SK-N-SH treated with all-trans-retinoic acid at 6 μM for 48 hours (cell line): Measurements from ENCODE around the gene HEATR1.

ENCODE experiments used
- ATAC-seq: fragments of 200-7000 bp; cut with Tn5 transposase; 3 replicates; pipeline ENCODE4 v1.9.1; 2020; ENCODE audit warnings: mild to moderate bottlenecking, moderate library complexity
- ARNTL ChIP-seq: fragments of 450-650 bp; formaldehyde crosslinking; IDR thresholded peaks from 2 replicates; pipeline ENCODE4 v1.5.0; 2020; ENCODE audit warnings: low read depth, mild to moderate bottlenecking, moderate library complexity, borderline replicate concordance
- BACH2 ChIP-seq: fragments of 250-450 bp; sonication (Bioruptor Pico); IDR thresholded peaks from 2 replicates; pipeline ENCODE4 v1.9.0; 2021; ENCODE audit warnings: mild to moderate bottlenecking, borderline replicate concordance
- CREB5 ChIP-seq: fragments of 250-450 bp; sonication (Bioruptor Pico); IDR thresholded peaks from 2 replicates; pipeline ENCODE4 v1.5.1; 2020; ENCODE audit warnings: low read depth, mild to moderate bottlenecking, moderate library complexity
- CSDC2 ChIP-seq: fragments of 250-450 bp; sonication (Bioruptor Pico); IDR thresholded peaks from 2 replicates; pipeline ENCODE4 v1.5.0; 2020; ENCODE audit warnings: mild to moderate bottlenecking, moderate library complexity
- ESRRG ChIP-seq: fragments of 250-450 bp; sonication (Bioruptor Pico); IDR thresholded peaks from 2 replicates; pipeline ENCODE4 v1.6.1; 2021; ENCODE audit warnings: mild to moderate bottlenecking
- GLIS3 ChIP-seq: fragments of 250-450 bp; sonication (Bioruptor Pico); IDR thresholded peaks from 2 replicates; pipeline ENCODE4 v1.5.0; 2020; ENCODE audit warnings: mild to moderate bottlenecking, moderate library complexity
- OSR1 ChIP-seq: fragments of 250-450 bp; sonication (Bioruptor Pico); IDR thresholded peaks from 2 replicates; pipeline ENCODE4 v1.8.0; 2022; ENCODE audit warnings: moderate library complexity, mild to moderate bottlenecking, inconsistent platforms
- RARB ChIP-seq: fragments of 250-450 bp; sonication (Bioruptor Pico); IDR thresholded peaks from 2 replicates; pipeline ENCODE4 v1.8.0; 2021; ENCODE audit warnings: mild to moderate bottlenecking, moderate library complexity
- SNAI2 ChIP-seq: fragments of 250-450 bp; sonication (Bioruptor Pico); IDR thresholded peaks from 2 replicates; pipeline ENCODE4 v1.5.0; 2020; ENCODE audit warnings: mild to moderate bottlenecking, moderate library complexity
- TCF4 ChIP-seq: fragments of 250-450 bp; sonication (Bioruptor Pico); IDR thresholded peaks from 2 replicates; pipeline ENCODE4 v1.8.0; 2021; ENCODE audit warnings: mild to moderate bottlenecking, moderate library complexity, borderline replicate concordance
- TOX ChIP-seq: fragments of 250-450 bp; sonication (Bioruptor Pico); IDR thresholded peaks from 2 replicates; pipeline ENCODE4 v1.8.0; 2021; ENCODE audit warnings: mild to moderate bottlenecking, moderate library complexity, borderline replicate concordance
- TSHZ2 ChIP-seq: fragments of 250-450 bp; sonication (Bioruptor Pico); IDR thresholded peaks from 2 replicates; pipeline ENCODE4 v1.5.0; 2020; ENCODE audit warnings: mild to moderate bottlenecking, moderate library complexity
- ZC3H10 ChIP-seq: fragments of 250-450 bp; sonication (Bioruptor Pico); IDR thresholded peaks from 2 replicates; pipeline ENCODE4 v1.5.1; 2021; ENCODE audit warnings: mild to moderate bottlenecking, moderate library complexity
- ZFP30 ChIP-seq: fragments of 450-650 bp; formaldehyde crosslinking; IDR thresholded peaks from 2 replicates; pipeline ENCODE4 v1.5.0; 2022; ENCODE audit warnings: mild to moderate bottlenecking, moderate library complexity
- ZNF565 ChIP-seq: fragments of 450-650 bp; formaldehyde crosslinking; conservative IDR thresholded peaks from 2 replicates; pipeline ENCODE4 v1.5.0; 2020; ENCODE audit warnings: low read depth, mild to moderate bottlenecking, moderate library complexity
- ZNF70 ChIP-seq: fragments of 450-650 bp; formaldehyde crosslinking; IDR thresholded peaks from 2 replicates; pipeline ENCODE4 v1.5.0; 2020; ENCODE audit warnings: mild to moderate bottlenecking, moderate library complexity
- ZNF8 ChIP-seq: fragments of 450-650 bp; formaldehyde crosslinking; IDR thresholded peaks from 2 replicates; pipeline ENCODE4 v1.5.0; 2020; ENCODE audit warnings: mild to moderate bottlenecking, moderate library complexity
- TF ChIP-seq, protein P1 (sequence below): fragments of 250-450 bp; sonication (Bioruptor Pico); IDR thresholded peaks from 2 replicates; pipeline ENCODE4 v1.8.0; 2020; ENCODE audit warnings: mild to moderate bottlenecking, moderate library complexity, borderline replicate concordance
- TF ChIP-seq, protein P2 (sequence below): fragments of 250-450 bp; sonication (Bioruptor Pico); IDR thresholded peaks from 2 replicates; pipeline ENCODE4 v1.5.1; 2021; ENCODE audit warnings: mild to moderate bottlenecking, moderate library complexity
- TF ChIP-seq, protein P3 (sequence below): fragments of 250-450 bp; sonication (Bioruptor Pico); IDR thresholded peaks from 2 replicates; pipeline ENCODE4 v1.8.0; 2021; ENCODE audit warnings: low read depth, mild to moderate bottlenecking, moderate library complexity, borderline replicate concordance

HEATR1 gene

GRCh38 chr1:236520445-236521005 is 83.8 kb downstream of the HEATR1 start:
- ATAC-seq, result no peak
- TF ChIP-seq CREB5 (CRISPR knock-in tag) (no peak), SNAI2 (CRISPR knock-in tag) (no peak)

DNA sequence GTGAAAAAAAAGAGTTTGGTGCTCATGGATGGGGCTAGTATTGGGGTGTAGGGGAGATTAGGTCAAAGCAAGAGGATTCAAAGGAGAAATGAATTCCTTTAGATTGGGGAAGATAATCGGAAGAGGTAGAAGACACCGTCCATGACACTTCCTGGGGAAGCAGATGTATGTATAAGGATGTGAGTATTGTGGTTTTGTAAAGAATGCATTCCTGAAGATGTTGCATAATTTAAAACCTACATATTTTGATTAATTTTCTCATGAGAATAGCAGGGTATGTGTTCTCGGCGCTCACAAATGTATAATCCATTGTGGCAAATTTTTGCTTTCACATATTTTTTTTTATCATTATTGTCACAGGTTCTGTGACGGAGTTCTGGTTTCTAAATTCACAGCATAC is 86.0 kb downstream of the HEATR1 start:
- no peak for ATAC-seq
- TF ChIP-seq ZNF8 (CRISPR knock-in tag) (no peak), CSDC2 (no peak), ZFP30 (no peak), ZNF70 (CRISPR knock-in tag) (no peak), TOX (CRISPR knock-in tag) (no peak), ZC3H10 (CRISPR knock-in tag) (no peak), CREB5 (CRISPR knock-in tag) (no peak), RARB (CRISPR knock-in tag) (no peak), ZNF565 (CRISPR knock-in tag) (no peak), ARNTL (CRISPR knock-in tag) (no peak), TCF4 (no peak), GLIS3 (CRISPR knock-in tag) (no peak), SNAI2 (CRISPR knock-in tag) (no peak), ESRRG (CRISPR knock-in tag) (no peak), TSHZ2 (CRISPR knock-in tag) (no peak), OSR1 (CRISPR knock-in tag) (no peak), BACH2 (CRISPR knock-in tag) (no peak)
- TF ChIP-seq, protein P1, sequence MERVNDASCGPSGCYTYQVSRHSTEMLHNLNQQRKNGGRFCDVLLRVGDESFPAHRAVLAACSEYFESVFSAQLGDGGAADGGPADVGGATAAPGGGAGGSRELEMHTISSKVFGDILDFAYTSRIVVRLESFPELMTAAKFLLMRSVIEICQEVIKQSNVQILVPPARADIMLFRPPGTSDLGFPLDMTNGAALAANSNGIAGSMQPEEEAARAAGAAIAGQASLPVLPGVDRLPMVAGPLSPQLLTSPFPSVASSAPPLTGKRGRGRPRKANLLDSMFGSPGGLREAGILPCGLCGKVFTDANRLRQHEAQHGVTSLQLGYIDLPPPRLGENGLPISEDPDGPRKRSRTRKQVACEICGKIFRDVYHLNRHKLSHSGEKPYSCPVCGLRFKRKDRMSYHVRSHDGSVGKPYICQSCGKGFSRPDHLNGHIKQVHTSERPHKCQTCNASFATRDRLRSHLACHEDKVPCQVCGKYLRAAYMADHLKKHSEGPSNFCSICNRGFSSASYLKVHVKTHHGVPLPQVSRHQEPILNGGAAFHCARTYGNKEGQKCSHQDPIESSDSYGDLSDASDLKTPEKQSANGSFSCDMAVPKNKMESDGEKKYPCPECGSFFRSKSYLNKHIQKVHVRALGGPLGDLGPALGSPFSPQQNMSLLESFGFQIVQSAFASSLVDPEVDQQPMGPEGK (CRISPR knock-in tag), result no peak
- TF ChIP-seq, protein P2, sequence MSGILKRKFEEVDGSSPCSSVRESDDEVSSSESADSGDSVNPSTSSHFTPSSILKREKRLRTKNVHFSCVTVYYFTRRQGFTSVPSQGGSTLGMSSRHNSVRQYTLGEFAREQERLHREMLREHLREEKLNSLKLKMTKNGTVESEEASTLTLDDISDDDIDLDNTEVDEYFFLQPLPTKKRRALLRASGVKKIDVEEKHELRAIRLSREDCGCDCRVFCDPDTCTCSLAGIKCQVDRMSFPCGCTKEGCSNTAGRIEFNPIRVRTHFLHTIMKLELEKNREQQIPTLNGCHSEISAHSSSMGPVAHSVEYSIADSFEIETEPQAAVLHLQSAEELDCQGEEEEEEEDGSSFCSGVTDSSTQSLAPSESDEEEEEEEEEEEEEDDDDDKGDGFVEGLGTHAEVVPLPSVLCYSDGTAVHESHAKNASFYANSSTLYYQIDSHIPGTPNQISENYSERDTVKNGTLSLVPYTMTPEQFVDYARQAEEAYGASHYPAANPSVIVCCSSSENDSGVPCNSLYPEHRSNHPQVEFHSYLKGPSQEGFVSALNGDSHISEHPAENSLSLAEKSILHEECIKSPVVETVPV (CRISPR knock-in tag), result no peak
- TF ChIP-seq, protein P3, sequence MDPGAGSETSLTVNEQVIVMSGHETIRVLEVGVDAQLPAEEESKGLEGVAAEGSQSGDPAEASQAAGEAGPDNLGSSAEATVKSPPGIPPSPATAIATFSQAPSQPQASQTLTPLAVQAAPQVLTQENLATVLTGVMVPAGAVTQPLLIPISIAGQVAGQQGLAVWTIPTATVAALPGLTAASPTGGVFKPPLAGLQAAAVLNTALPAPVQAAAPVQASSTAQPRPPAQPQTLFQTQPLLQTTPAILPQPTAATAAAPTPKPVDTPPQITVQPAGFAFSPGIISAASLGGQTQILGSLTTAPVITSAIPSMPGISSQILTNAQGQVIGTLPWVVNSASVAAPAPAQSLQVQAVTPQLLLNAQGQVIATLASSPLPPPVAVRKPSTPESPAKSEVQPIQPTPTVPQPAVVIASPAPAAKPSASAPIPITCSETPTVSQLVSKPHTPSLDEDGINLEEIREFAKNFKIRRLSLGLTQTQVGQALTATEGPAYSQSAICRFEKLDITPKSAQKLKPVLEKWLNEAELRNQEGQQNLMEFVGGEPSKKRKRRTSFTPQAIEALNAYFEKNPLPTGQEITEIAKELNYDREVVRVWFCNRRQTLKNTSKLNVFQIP (CRISPR knock-in tag), result no peak
